ENCODE results near the gene PLEKHG4B.

Gene PLEKHG4B

GRCh38 chr5:136901-137300, 44.9 kb downstream of the PLEKHG4B start:
- DNase-seq: no peak
- no peaks in the 10 kb centered on the region for H3K27me3 ChIP-seq
- no peaks in the 10 kb centered on the region for H3K9me3 ChIP-seq
- TF ChIP-seq, protein P1, sequence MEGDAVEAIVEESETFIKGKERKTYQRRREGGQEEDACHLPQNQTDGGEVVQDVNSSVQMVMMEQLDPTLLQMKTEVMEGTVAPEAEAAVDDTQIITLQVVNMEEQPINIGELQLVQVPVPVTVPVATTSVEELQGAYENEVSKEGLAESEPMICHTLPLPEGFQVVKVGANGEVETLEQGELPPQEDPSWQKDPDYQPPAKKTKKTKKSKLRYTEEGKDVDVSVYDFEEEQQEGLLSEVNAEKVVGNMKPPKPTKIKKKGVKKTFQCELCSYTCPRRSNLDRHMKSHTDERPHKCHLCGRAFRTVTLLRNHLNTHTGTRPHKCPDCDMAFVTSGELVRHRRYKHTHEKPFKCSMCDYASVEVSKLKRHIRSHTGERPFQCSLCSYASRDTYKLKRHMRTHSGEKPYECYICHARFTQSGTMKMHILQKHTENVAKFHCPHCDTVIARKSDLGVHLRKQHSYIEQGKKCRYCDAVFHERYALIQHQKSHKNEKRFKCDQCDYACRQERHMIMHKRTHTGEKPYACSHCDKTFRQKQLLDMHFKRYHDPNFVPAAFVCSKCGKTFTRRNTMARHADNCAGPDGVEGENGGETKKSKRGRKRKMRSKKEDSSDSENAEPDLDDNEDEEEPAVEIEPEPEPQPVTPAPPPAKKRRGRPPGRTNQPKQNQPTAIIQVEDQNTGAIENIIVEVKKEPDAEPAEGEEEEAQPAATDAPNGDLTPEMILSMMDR (IDR thresholded peaks at IDR 0.05; ENCODE audit: low read depth, low read length): no peak
- no peaks in the 10 kb centered on the region for H3K4me1 ChIP-seq
- no peak overlapping the region for H3K4me3 ChIP-seq (ENCODE audit: low read depth, low read length)
- H3K36me3 ChIP-seq: no peaks in the 10 kb centered on the region

DNA sequence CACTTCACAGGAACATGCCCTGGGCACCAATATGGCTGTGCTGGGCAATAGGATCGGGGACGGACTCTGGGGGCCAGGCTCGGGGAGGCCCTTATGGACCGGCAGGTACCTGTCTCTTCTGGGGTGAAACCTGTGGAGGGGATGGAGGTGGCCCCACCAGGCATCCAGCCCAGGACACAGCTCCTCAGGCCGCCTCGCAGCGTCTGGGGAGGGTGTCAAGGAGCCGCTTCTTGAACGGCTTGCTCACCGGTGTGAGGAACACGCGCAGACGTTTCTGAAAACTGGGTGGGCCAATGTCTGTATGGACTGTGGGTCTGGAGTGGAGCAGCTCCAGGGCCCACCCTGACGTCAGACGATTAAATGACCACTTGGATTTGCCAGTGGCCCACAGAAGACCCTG, 45.8 kb downstream of the PLEKHG4B start:
- Histone ChIP-seq H3K27me3 (no peaks in the 10 kb centered on the region), H3K4me3 (ENCODE audit: low read depth, low read length) (no peak overlapping the region), H3K9me3 (no peaks in the 10 kb centered on the region), H3K36me3 (no peaks in the 10 kb centered on the region), H3K4me1 (no peaks in the 10 kb centered on the region)
- DNase-seq: no peak
- TF ChIP-seq, protein P1 (IDR thresholded peaks at IDR 0.05; ENCODE audit: low read depth, low read length): no peak

DNA sequence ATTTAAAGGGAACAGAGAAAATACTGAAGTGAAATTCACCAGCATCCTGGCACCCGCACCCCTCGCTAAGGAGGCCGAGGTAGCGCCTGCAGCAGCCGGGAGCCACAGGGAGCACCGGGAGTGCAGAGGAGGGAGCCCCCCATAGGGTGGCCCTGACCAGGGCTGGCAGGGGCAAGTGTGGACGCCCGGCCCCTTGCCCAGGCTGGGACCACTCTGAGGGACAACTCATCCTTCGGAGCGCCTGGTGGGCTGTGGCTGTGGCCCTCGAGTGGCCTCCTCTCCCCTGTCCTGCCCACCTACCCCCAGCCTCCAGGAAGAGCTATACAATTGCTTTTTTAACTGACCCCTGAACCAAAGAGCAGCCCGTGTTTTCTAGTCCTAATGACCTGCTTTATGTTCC, 47.0 kb downstream of the PLEKHG4B start:
- no peaks in the 10 kb centered on the region for H3K27me3 ChIP-seq
- DNase-seq: no peak
- TF ChIP-seq, protein P1 (IDR thresholded peaks at IDR 0.05; ENCODE audit: low read depth, low read length): no peak
- H3K36me3 ChIP-seq: no peaks in the 10 kb centered on the region
- H3K4me3 ChIP-seq (ENCODE audit: low read depth, low read length): no peak overlapping the region
- H3K9me3 ChIP-seq: no peaks in the 10 kb centered on the region
- H3K4me1 ChIP-seq: no peaks in the 10 kb centered on the region

- TF ChIP-seq, protein P1 (IDR thresholded peaks at IDR 0.05; ENCODE audit: low read depth, low read length): no peak
- no peak overlapping the region for H3K4me3 ChIP-seq (ENCODE audit: low read depth, low read length)
- H3K4me1 ChIP-seq: no peaks in the 10 kb centered on the region
- H3K27me3 ChIP-seq: no peaks in the 10 kb centered on the region
- H3K36me3 ChIP-seq: no peaks in the 10 kb centered on the region
- H3K9me3 ChIP-seq: no peaks in the 10 kb centered on the region
- DNase-seq: no peak
Observed at GRCh38 chr5:139579-140442, 47.8 kb downstream of the PLEKHG4B start.

- no peaks in the 10 kb centered on the region for H3K36me3 ChIP-seq
- H3K4me3 ChIP-seq (ENCODE audit: low read depth, low read length): no peak overlapping the region
- DNase-seq: no peak
- no peaks in the 10 kb centered on the region for H3K9me3 ChIP-seq
- H3K4me1 ChIP-seq: no peaks in the 10 kb centered on the region
- TF ChIP-seq, protein P1 (IDR thresholded peaks at IDR 0.05; ENCODE audit: low read depth, low read length): no peak
- no peaks in the 10 kb centered on the region for H3K27me3 ChIP-seq
Observed at GRCh38 chr5:140443-140829, 48.5 kb downstream of the PLEKHG4B start.

DNA sequence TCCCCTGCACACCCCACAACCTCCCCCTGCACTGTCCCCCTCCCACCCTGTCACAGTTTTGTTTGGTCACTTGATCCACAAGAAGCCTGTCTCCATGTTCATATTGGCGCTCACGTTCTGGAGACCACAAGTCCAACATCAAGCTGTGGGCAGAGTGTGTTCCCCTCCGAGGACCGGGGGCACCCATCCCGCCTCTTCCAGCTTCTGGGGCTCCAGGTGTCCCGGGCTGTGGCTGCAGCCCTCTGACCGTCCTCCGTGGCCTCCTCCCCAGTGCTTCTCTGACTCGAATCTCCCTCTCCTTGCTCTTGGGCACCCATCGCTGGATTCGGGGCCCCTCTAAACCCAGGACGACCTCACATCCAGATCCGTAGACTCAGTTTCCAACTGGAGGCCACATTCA, 49.2 kb downstream of the PLEKHG4B start:
- TF ChIP-seq, protein P1 (IDR thresholded peaks at IDR 0.05; ENCODE audit: low read depth, low read length): no peak
- H3K4me3 ChIP-seq (ENCODE audit: low read depth, low read length): no peak overlapping the region
- H3K4me1 ChIP-seq: no peaks in the 10 kb centered on the region
- no peaks in the 10 kb centered on the region for H3K27me3 ChIP-seq
- no peak for DNase-seq
- H3K9me3 ChIP-seq: no peaks in the 10 kb centered on the region
- no peaks in the 10 kb centered on the region for H3K36me3 ChIP-seq
